ENCODE measurements around the gene ARVCF.

- no peak for TF ChIP-seq EZH2 (IDR thresholded peaks at IDR 0.05; ENCODE audit: insufficient read depth, poor library complexity, severe bottlenecking)
- TF ChIP-seq EZH2phosphoT487 (IDR thresholded peaks at IDR 0.05; ENCODE audit: insufficient read depth, low read depth) = no peak
These were observed 88.9 kb downstream of the ARVCF start for GRCh38 chr22:19927696-19928095.
